GM19240 (cell line): Measurements from ENCODE around the gene HSD17B8.
"Not testable (repeated sequence)": the region's sequence is repeated elsewhere in the genome, so short reads cannot be mapped to it uniquely, and the experiment has no call there.

Experiments used
- DNase-seq: peaks from one replicate; pipeline ENCODE4 v3.0.0; 2011; ENCODE audit warnings: low spot score; ENCODE audit not compliant: insufficient read length

Gene HSD17B8

GRCh38 chr6:33205191-33206026, 954 bp downstream of the HSD17B8 start:
- no peak for DNase-seq

GRCh38 chr6:33206027-33206863, 1.8 kb downstream of the HSD17B8 start:
- DNase-seq, result no peak

GRCh38 chr6:33206864-33207551, 2.6 kb downstream of the HSD17B8 start:
- no peak for DNase-seq

GRCh38 chr6:33207552-33208090, 3.2 kb downstream of the HSD17B8 start:
- no peak for DNase-seq

- DNase-seq, result peak; percentile 79
Measured at GRCh38 chr6:33208091-33208967, 3.9 kb downstream of the HSD17B8 start, which contains the start of gene RING1. TSS of gene RING1 (plus strand) at chr6:33208500. CDS start at chr6:33208823, 323 bp downstream.

GRCh38 chr6:33209856-33210255, 5.4 kb downstream of the HSD17B8 start:
- DNase-seq, result no peak

- DNase-seq, result no peak
Measured at GRCh38 chr6:33211136-33211535, 6.7 kb downstream of the HSD17B8 start.

- DNase-seq, result no peak
Measured at GRCh38 chr6:33211666-33212422, 7.4 kb downstream of the HSD17B8 start.

GRCh38 chr6:33212857-33213165, 8.4 kb downstream of the HSD17B8 start:
- DNase-seq, result no peak

GRCh38 chr6:33213166-33213988, 8.9 kb downstream of the HSD17B8 start:
- no peak for DNase-seq

GRCh38 chr6:33213989-33214335, 9.5 kb downstream of the HSD17B8 start:
- no peak for DNase-seq

GRCh38 chr6:33215271-33216116, 11.0 kb downstream of the HSD17B8 start:
- DNase-seq, result no peak

- no peak for DNase-seq
Measured at GRCh38 chr6:33216117-33216649, 11.7 kb downstream of the HSD17B8 start.

- no peak for DNase-seq
Measured at GRCh38 chr6:33217246-33217645, 12.8 kb downstream of the HSD17B8 start.

- DNase-seq, result no peak
Measured at GRCh38 chr6:33217681-33218080, 13.2 kb downstream of the HSD17B8 start.

GRCh38 chr6:33226503-33227120, 22.2 kb downstream of the HSD17B8 start:
- not testable (repeated sequence) for DNase-seq

- DNase-seq, result no peak
Measured at GRCh38 chr6:33235221-33235634, 30.8 kb downstream of the HSD17B8 start.
